Erythroblast (primary cell): Measurements from ENCODE around the gene MRPL30.

Experiments used
- GATA1 ChIP-seq: IDR thresholded peaks from 2 replicates; pipeline ENCODE4 v1.6.1; 2011; ENCODE audit warnings: low read depth, mild to moderate bottlenecking, control low read depth, low read length, moderate library complexity
- POLR2A ChIP-seq: IDR thresholded peaks from 2 replicates; pipeline ENCODE4 v1.6.1; 2011; ENCODE audit warnings: mild to moderate bottlenecking, low read length

GRCh38 chr2:99152199-99152895 lies 28.6 kb upstream of the MRPL30 start:
- TF ChIP-seq POLR2A (no peak), GATA1 (no peak)
